Neural cell (in vitro differentiated cells): ENCODE measurements around the gene EIF1B. TPM values are rescaled to one million over a fixed set of nuclear protein-coding genes. Genes with fewer than 3 reads are reported as not detected.

Experiments
- H2AFZ ChIP-seq: fragments of 200-600, 300-800 bp; sonication (generic), shearing (Covaris generic); 2 replicates; pipeline ENCODE4 v1.6.0; 2014; ENCODE audit warnings: low read depth, mild to moderate bottlenecking, antibody characterized with exemption, low read length, moderate library complexity
- H3F3A ChIP-seq: fragments of 200-600 bp; shearing (Covaris generic); 2 replicates; pipeline ENCODE4 v1.6.1; 2016; ENCODE audit warnings: mild to moderate bottlenecking, moderate library complexity, mixed read lengths, antibody characterized with exemption, low read length; ENCODE audit not compliant: insufficient read depth, poor library complexity, severe bottlenecking
- H3K27ac ChIP-seq: fragments of 200-600, 300-800 bp; sonication (generic), shearing (Covaris generic); 2 replicates; pipeline ENCODE4 v1.5.1; 2014; ENCODE audit warnings: mild to moderate bottlenecking, low read length, moderate library complexity
- H3K27me3 ChIP-seq: fragments of 300-800, 200-600 bp; sonication (generic), shearing (Covaris generic); 2 replicates; pipeline ENCODE4 v1.6.0; 2014; ENCODE audit warnings: mild to moderate bottlenecking, low read depth, low read length, moderate library complexity; ENCODE audit not compliant: insufficient read depth
- H3K36me3 ChIP-seq: fragments of 300-800, 200-600 bp; sonication (generic), shearing (Covaris generic); 2 replicates; pipeline ENCODE4 v1.5.1; 2014; ENCODE audit warnings: mild to moderate bottlenecking, antibody characterized with exemption, low read length, moderate library complexity; ENCODE audit not compliant: insufficient read depth
- H3K4me2 ChIP-seq: fragments of 300-800, 200-600 bp; sonication (generic), shearing (Covaris generic); 2 replicates; pipeline ENCODE4 v1.6.0; 2014; ENCODE audit warnings: mild to moderate bottlenecking, low read length
- H3K4me3 ChIP-seq: fragments of 300-800, 200-600 bp; sonication (generic), shearing (Covaris generic); 2 replicates; pipeline ENCODE4 v1.5.1; 2014; ENCODE audit warnings: mild to moderate bottlenecking, low read length, moderate library complexity
- H3K79me2 ChIP-seq: fragments of 200-600 bp; shearing (Covaris generic); replicated peaks from 2 replicates; pipeline ENCODE4 v1.6.0; 2014; ENCODE audit warnings: mild to moderate bottlenecking, low read length, moderate library complexity; ENCODE audit not compliant: insufficient read depth
- H3K9ac ChIP-seq: fragments of 300-800, 200-600 bp; sonication (generic), shearing (Covaris generic); 2 replicates; pipeline ENCODE4 v1.6.1; 2016; ENCODE audit warnings: mild to moderate bottlenecking, low read length, mixed read lengths
- H3K9me2 ChIP-seq: fragments of 200-600 bp; shearing (Covaris generic); 2 replicates; pipeline ENCODE4 v1.6.1; 2016; ENCODE audit warnings: mild to moderate bottlenecking, low read length, mixed read lengths; ENCODE audit not compliant: insufficient read depth
- H3K9me3 ChIP-seq: fragments of 200-600, 300-800 bp; sonication (generic), shearing (Covaris generic); 2 replicates; pipeline ENCODE4 v1.6.1; 2016; ENCODE audit warnings: mild to moderate bottlenecking, mixed run types, low read length, moderate library complexity, mixed read lengths
- H4K20me1 ChIP-seq: fragments of 200-600 bp; shearing (Covaris generic); 2 replicates; pipeline ENCODE4 v1.6.1; 2016; ENCODE audit warnings: mild to moderate bottlenecking, mixed run types; ENCODE audit not compliant: insufficient read depth
- EP300 ChIP-seq: fragments of 450-650 bp; conservative IDR thresholded peaks from 2 replicates; pipeline ENCODE4 v1.6.1; 2014; ENCODE audit warnings: antibody characterized with exemption, mild to moderate bottlenecking, moderate library complexity; ENCODE audit not compliant: poor library complexity, severe bottlenecking
- EZH2 ChIP-seq: fragments of 200-600, 300-800 bp; shearing (Covaris generic), sonication (generic); IDR thresholded peaks from 2 replicates; pipeline ENCODE4 v1.6.1; 2014; ENCODE audit warnings: antibody characterized with exemption, low read length, borderline replicate concordance, mild to moderate bottlenecking; ENCODE audit not compliant: insufficient read depth, poor library complexity, severe bottlenecking
- MXI1 ChIP-seq: fragments of 450-650 bp; conservative IDR thresholded peaks from 2 replicates; pipeline ENCODE4 v1.6.1; 2014; ENCODE audit warnings: antibody characterized with exemption, mild to moderate bottlenecking; ENCODE audit not compliant: poor library complexity, severe bottlenecking
- POLR2AphosphoS5 ChIP-seq: IDR thresholded peaks from 2 replicates; pipeline ENCODE4 v1.6.1; 2012
- RAD21 ChIP-seq: fragments of 450-650 bp; conservative IDR thresholded peaks from 2 replicates; pipeline ENCODE4 v1.6.1; 2014; ENCODE audit warnings: antibody characterized with exemption, mild to moderate bottlenecking, moderate library complexity
- REST ChIP-seq: IDR thresholded peaks from 2 replicates; pipeline ENCODE4 v1.6.1; 2012; ENCODE audit warnings: borderline replicate concordance
- SMC3 ChIP-seq: fragments of 450-650 bp; conservative IDR thresholded peaks from 2 replicates; pipeline ENCODE4 v1.6.1; 2014; ENCODE audit warnings: antibody characterized with exemption, mild to moderate bottlenecking, moderate library complexity; ENCODE audit not compliant: poor library complexity
- TAF1 ChIP-seq: IDR thresholded peaks from 2 replicates; pipeline ENCODE4 v1.6.1; 2012; ENCODE audit warnings: low read depth
- polyA plus RNA-seq: library from polyadenylated mRNA; depleted of rRNA; stranded (reverse); fragments of >200 nt; gene quantifications from 2 replicates; pipeline ENCODE4 v1.2.3, GENCODE V29; 2014
- TF ChIP-seq, protein P1 (sequence below): fragments of 450-650 bp; IDR thresholded peaks from 2 replicates; pipeline ENCODE4 v1.5.1; 2014; ENCODE audit warnings: antibody characterized with exemption, mild to moderate bottlenecking, moderate library complexity; ENCODE audit not compliant: poor library complexity, severe bottlenecking

EIF1B gene
- polyA plus RNA-seq, 1 donor from 2014 or later: 88.0 TPM

DNA sequence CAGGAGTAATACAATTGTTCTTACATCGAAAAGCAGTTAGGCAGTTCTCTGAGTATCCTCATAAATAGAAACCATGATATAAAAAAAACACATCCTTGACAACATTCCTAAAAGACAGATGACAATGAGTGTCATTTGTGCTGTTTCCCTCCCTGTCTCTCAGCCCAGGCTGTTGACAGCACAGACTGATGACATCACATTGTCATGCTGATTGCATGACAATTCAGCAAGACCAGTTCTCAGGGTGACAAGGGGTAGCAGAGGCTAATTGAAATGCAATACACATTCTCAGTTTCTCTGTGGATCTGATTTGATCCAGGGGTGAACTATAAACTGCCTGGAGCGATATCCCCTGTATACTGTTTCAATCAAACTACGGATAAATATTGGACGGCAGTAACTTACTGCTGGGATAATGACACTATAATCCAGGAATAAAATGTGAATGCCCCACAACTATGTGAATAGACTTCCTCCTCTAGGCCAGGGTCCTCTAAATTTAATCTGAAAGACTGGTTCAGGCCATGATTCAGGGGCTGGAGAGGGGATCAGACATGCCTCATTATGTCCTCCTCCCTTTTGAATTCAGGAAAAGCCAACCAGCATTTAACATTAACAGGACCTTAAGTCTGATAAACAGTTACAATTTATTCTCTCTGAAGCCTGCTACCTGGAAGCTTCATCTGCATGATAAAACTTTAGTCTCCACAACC lies 16.7 kb upstream of the EIF1B start:
- H3K36me3 ChIP-seq: no peaks in the 10 kb centered on the region
- H2AFZ ChIP-seq: no peak overlapping the region
- H3K27me3 ChIP-seq: no peaks in the 10 kb centered on the region
- peak overlapping the region; percentile 13 for H3K4me2 ChIP-seq
- H3K9me3 ChIP-seq: no peaks in the 10 kb centered on the region
- no peak for TF ChIP-seq TAF1
- no peak for TF ChIP-seq REST
- peak; percentile 98 for TF ChIP-seq EP300
- no peak for TF ChIP-seq MXI1
- peak; percentile 82 for TF ChIP-seq POLR2AphosphoS5
- no peak for TF ChIP-seq EZH2
- TF ChIP-seq RAD21: peak; percentile 23
- TF ChIP-seq, protein P1, sequence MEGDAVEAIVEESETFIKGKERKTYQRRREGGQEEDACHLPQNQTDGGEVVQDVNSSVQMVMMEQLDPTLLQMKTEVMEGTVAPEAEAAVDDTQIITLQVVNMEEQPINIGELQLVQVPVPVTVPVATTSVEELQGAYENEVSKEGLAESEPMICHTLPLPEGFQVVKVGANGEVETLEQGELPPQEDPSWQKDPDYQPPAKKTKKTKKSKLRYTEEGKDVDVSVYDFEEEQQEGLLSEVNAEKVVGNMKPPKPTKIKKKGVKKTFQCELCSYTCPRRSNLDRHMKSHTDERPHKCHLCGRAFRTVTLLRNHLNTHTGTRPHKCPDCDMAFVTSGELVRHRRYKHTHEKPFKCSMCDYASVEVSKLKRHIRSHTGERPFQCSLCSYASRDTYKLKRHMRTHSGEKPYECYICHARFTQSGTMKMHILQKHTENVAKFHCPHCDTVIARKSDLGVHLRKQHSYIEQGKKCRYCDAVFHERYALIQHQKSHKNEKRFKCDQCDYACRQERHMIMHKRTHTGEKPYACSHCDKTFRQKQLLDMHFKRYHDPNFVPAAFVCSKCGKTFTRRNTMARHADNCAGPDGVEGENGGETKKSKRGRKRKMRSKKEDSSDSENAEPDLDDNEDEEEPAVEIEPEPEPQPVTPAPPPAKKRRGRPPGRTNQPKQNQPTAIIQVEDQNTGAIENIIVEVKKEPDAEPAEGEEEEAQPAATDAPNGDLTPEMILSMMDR: no peak
- no peak for TF ChIP-seq SMC3
- no peaks in the 10 kb centered on the region for H4K20me1 ChIP-seq
- no peaks in the 10 kb centered on the region for H3F3A ChIP-seq
- H3K9me2 ChIP-seq: no peaks in the 10 kb centered on the region
- H3K27ac ChIP-seq: peak overlapping the region; percentile 42
- H3K79me2 ChIP-seq: no peaks in the 10 kb centered on the region
- peak overlapping the region; percentile 27 for H3K9ac ChIP-seq
- peak overlapping the region; percentile 2 for H3K4me3 ChIP-seq

GRCh38 chr3:40294434-40294833 lies 15.1 kb upstream of the EIF1B start:
- H3K4me3 ChIP-seq: no peak overlapping the region
- TF ChIP-seq TAF1: no peak
- TF ChIP-seq EZH2: no peak

More at GRCh38 chr3:40294434-40294833, 15.1 kb upstream of the EIF1B start:
- no peak overlapping the region for H2AFZ ChIP-seq
- H4K20me1 ChIP-seq: no peaks in the 10 kb centered on the region
- no peak overlapping the region for H3K4me2 ChIP-seq
- H3K79me2 ChIP-seq: no peaks in the 10 kb centered on the region
- H3F3A ChIP-seq: no peaks in the 10 kb centered on the region
- H3K36me3 ChIP-seq: no peaks in the 10 kb centered on the region
- H3K27ac ChIP-seq: no peak overlapping the region
- no peaks in the 10 kb centered on the region for H3K27me3 ChIP-seq
- no peak overlapping the region for H3K9ac ChIP-seq
- no peaks in the 10 kb centered on the region for H3K9me2 ChIP-seq
- H3K9me3 ChIP-seq: no peaks in the 10 kb centered on the region
